Activated T-helper 1 cell treated with anti-CD3 and anti-CD28 coated beads, Interleukin-12 subunit alpha, Interleukin-12 subunit beta, Interleukin-2, Interleukin-4 antibody, amounts not matched to agents 30 ng/mL and 10 ng/mL and 1 ng/mL, durations not matched to agents 14 hours and 24 hours and 36 hours (primary cell): Measurements from ENCODE around the gene ORMDL2. TPM values are rescaled to one million over a fixed set of nuclear protein-coding genes. Genes with fewer than 3 reads are reported as not detected.

Experiments used
- DNase-seq: peaks from one replicate; pipeline ENCODE4 v3.0.0; 2021; ENCODE audit warnings: low spot score
- H3K27ac Mint-ChIP-seq: one replicate; pipeline ENCODE4 v1.8.0; 2021; ENCODE audit warnings: mild to moderate bottlenecking, mixed read lengths
- H3K27me3 Mint-ChIP-seq: one replicate; pipeline ENCODE4 v1.8.0; 2022; ENCODE audit warnings: mild to moderate bottlenecking, moderate library complexity, mixed read lengths; ENCODE audit not compliant: insufficient read depth
- H3K36me3 Mint-ChIP-seq: one replicate; pipeline ENCODE4 v1.8.0; 2021; ENCODE audit warnings: low read depth, mixed read lengths
- H3K4me1 Mint-ChIP-seq: one replicate; pipeline ENCODE4 v1.8.0; 2021; ENCODE audit warnings: low read depth, mixed read lengths
- H3K4me3 Mint-ChIP-seq: one replicate; pipeline ENCODE4 v1.8.0; 2021; ENCODE audit warnings: mild to moderate bottlenecking, moderate library complexity, mixed read lengths
- H3K9me3 Mint-ChIP-seq: one replicate; pipeline ENCODE4 v1.8.0; 2021; ENCODE audit warnings: mixed read lengths
- intact Hi-C: fragments of 100-400 bp; cut with micrococcal nuclease; formaldehyde crosslinking; loops from one replicate; pipeline ENCODE4 v1.15.1; 2024
- total RNA-seq: library from RNA; stranded (reverse); gene quantifications from 2 replicates; pipeline ENCODE4 v1.2.3, GENCODE V29; 2022

ORMDL2 gene
- 58.9 and 61.2 TPM in 2 replicates for total RNA-seq

- peak; percentile 97 for DNase-seq
- H3K27ac Mint-ChIP-seq, result no peak within 1 kb of the TSS
- H3K36me3 Mint-ChIP-seq, result peaks cover 35% of the 10 kb centered on the region
- H3K4me3 Mint-ChIP-seq, result no peak within 1 kb of the TSS
- peaks cover 33% of the 10 kb centered on the region for H3K4me1 Mint-ChIP-seq
- no peaks in the 10 kb centered on the region for H3K27me3 Mint-ChIP-seq
- intact Hi-C loops, result loop anchor here (1.0 to 5.0 kb wide), 16 partner anchors 12 to 630 kb away; partner anchors contain the start of genes CD63, CS, DNAJC14 and GDF11
- H3K9me3 Mint-ChIP-seq, result no peaks in the 10 kb centered on the region
Measured at GRCh38 chr12:55817345-55818139, at the start of gene ORMDL2, which contains the start of gene SARNP. ORMDL2 (plus strand) TSS chr12:55818041; CDS start chr12:55819000, 959 bp downstream. SARNP (minus strand) TSS chr12:55817724; CDS start chr12:55817701, 23 bp downstream.

DNA sequence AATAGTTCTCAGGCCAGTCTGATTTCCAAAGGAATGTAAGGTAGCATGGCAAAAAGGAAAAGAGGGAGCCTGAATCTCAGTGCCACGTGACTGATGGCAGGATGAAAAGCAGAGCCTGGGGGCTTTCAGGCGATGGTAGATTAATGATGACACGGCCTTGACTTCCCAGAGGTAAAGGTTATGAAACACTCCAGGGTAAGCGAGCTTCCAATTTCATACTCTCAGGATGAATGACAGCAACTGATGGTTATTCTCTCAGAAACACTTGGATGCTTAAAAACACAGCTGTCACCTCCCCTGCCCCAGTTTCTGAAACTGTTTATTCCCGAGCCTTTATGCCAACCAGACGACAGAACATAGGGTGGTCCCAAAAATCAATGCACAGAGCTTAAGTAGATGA lies 46.1 kb upstream of the ORMDL2 start:
- peaks cover 29% of the 10 kb centered on the region for H3K36me3 Mint-ChIP-seq
- intact Hi-C loops, result no loop called here
- no peak overlapping the region for H3K4me3 Mint-ChIP-seq
- H3K9me3 Mint-ChIP-seq, result no peaks in the 10 kb centered on the region
- no peak overlapping the region for H3K27ac Mint-ChIP-seq
- H3K27me3 Mint-ChIP-seq, result no peaks in the 10 kb centered on the region
- H3K4me1 Mint-ChIP-seq, result peaks cover 5% of the 10 kb centered on the region
- DNase-seq, result no peak

- peaks cover 36% of the 10 kb centered on the region for H3K36me3 Mint-ChIP-seq
- intact Hi-C loops, result no loop called here
- no peaks in the 10 kb centered on the region for H3K27me3 Mint-ChIP-seq
- no peak overlapping the region for H3K4me3 Mint-ChIP-seq
- DNase-seq, result no peak
- peaks cover 27% of the 10 kb centered on the region for H3K4me1 Mint-ChIP-seq
- no peak overlapping the region for H3K27ac Mint-ChIP-seq
- H3K9me3 Mint-ChIP-seq, result no peaks in the 10 kb centered on the region
Measured at GRCh38 chr12:55777856-55778255, 40.0 kb upstream of the ORMDL2 start.

GRCh38 chr12:55780685-55781084 lies 37.2 kb upstream of the ORMDL2 start:
- no peaks in the 10 kb centered on the region for H3K9me3 Mint-ChIP-seq
- H3K27ac Mint-ChIP-seq, result peak overlapping the region; percentile 73
- H3K4me1 Mint-ChIP-seq, result peaks cover 27% of the 10 kb centered on the region
- no peak for DNase-seq
- no peaks in the 10 kb centered on the region for H3K27me3 Mint-ChIP-seq
- intact Hi-C loops, result no loop called here
- H3K36me3 Mint-ChIP-seq, result peaks cover 35% of the 10 kb centered on the region
- H3K4me3 Mint-ChIP-seq, result no peak overlapping the region

GRCh38 chr12:55788546-55788945 lies 29.3 kb upstream of the ORMDL2 start:
- Mint-ChIP-seq H3K4me3 (no peak overlapping the region), H3K9me3 (no peaks in the 10 kb centered on the region), H3K27me3 (no peaks in the 10 kb centered on the region), H3K4me1 (no peaks in the 10 kb centered on the region), H3K27ac (no peak overlapping the region), H3K36me3 (peaks cover 40% of the 10 kb centered on the region)
- no peak for DNase-seq
- intact Hi-C loops, result no loop called here

- no peak overlapping the region for H3K4me3 Mint-ChIP-seq
- H3K27ac Mint-ChIP-seq, result no peak overlapping the region
- no peaks in the 10 kb centered on the region for H3K27me3 Mint-ChIP-seq
- intact Hi-C loops, result no loop called here
- H3K36me3 Mint-ChIP-seq, result peaks cover 39% of the 10 kb centered on the region
- DNase-seq, result no peak
- H3K9me3 Mint-ChIP-seq, result no peaks in the 10 kb centered on the region
- no peaks in the 10 kb centered on the region for H3K4me1 Mint-ChIP-seq
Measured at GRCh38 chr12:55789171-55789570, 28.7 kb upstream of the ORMDL2 start.

DNA sequence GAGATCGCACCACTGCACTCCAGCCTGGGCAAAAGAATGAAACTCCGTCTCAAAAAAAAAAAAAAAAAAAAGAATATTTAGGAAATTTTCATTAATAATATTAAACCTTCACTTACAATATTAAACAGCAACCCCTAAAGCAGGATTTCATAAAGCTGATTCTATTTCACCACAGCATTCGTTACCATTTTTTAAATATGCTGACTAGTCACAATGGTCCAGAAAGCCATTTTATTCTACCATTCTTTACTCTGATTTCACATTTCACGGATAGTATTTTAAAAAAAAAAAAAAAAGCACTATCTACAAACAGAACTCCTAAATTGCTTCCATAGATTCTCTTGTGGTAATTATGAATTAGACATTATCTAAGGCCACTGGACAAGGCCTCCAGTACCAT lies 27.9 kb upstream of the ORMDL2 start:
- peaks cover 43% of the 10 kb centered on the region for H3K36me3 Mint-ChIP-seq

GRCh38 chr12:55795950-55796349 lies 21.9 kb upstream of the ORMDL2 start:
- intact Hi-C loops, result no loop called here
- Mint-ChIP-seq H3K4me3 (no peak overlapping the region), H3K36me3 (peaks cover 38% of the 10 kb centered on the region), H3K27ac (no peak overlapping the region), H3K4me1 (peaks cover 14% of the 10 kb centered on the region), H3K27me3 (no peaks in the 10 kb centered on the region), H3K9me3 (no peaks in the 10 kb centered on the region)
- DNase-seq, result no peak

More for the DNA sequence above, 27.9 kb upstream of the ORMDL2 start:
- Mint-ChIP-seq H3K27ac (no peak overlapping the region), H3K9me3 (no peaks in the 10 kb centered on the region), H3K27me3 (no peaks in the 10 kb centered on the region), H3K4me1 (no peaks in the 10 kb centered on the region), H3K4me3 (no peak overlapping the region)
- intact Hi-C loops, result no loop called here
- DNase-seq, result no peak

GRCh38 chr12:55797068-55797467 lies 20.8 kb upstream of the ORMDL2 start:
- peaks cover 39% of the 10 kb centered on the region for H3K36me3 Mint-ChIP-seq
- no peak overlapping the region for H3K27ac Mint-ChIP-seq
- intact Hi-C loops, result loop anchor here (1.0 kb wide), 3 partner anchors 13 to 58 kb away; partner anchors contain the start of gene GDF11

DNA sequence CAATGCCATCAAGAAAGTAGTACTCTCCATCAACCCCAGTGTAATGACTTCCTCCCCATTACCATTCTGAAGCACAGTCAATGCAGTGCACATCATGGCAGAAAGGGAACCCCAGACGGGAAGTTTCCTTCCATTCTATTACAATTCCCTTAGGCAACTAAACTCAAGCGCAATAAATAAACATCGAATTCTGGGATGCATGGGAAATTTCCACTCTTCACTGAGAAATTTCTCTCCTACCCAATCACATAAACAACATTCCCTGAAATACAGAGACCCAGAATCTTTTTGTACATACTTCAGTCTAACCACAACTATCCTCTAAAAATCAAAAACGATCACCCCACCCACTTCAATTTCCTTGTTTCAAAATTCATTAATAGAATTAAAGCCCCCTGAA lies 20.3 kb upstream of the ORMDL2 start:
- H3K27ac Mint-ChIP-seq, result no peak overlapping the region
- intact Hi-C loops, result loop anchor here (1.0 kb wide), 3 partner anchors 13 to 58 kb away; partner anchors contain the start of gene GDF11
- DNase-seq, result no peak
- H3K4me3 Mint-ChIP-seq, result no peak overlapping the region
- no peaks in the 10 kb centered on the region for H3K27me3 Mint-ChIP-seq
- peaks cover 14% of the 10 kb centered on the region for H3K4me1 Mint-ChIP-seq
- H3K9me3 Mint-ChIP-seq, result no peaks in the 10 kb centered on the region
- peaks cover 38% of the 10 kb centered on the region for H3K36me3 Mint-ChIP-seq

More at GRCh38 chr12:55797068-55797467, 20.8 kb upstream of the ORMDL2 start:
- no peak for DNase-seq
- Mint-ChIP-seq H3K4me3 (no peak overlapping the region), H3K4me1 (peaks cover 14% of the 10 kb centered on the region), H3K27me3 (no peaks in the 10 kb centered on the region), H3K9me3 (no peaks in the 10 kb centered on the region)

DNA sequence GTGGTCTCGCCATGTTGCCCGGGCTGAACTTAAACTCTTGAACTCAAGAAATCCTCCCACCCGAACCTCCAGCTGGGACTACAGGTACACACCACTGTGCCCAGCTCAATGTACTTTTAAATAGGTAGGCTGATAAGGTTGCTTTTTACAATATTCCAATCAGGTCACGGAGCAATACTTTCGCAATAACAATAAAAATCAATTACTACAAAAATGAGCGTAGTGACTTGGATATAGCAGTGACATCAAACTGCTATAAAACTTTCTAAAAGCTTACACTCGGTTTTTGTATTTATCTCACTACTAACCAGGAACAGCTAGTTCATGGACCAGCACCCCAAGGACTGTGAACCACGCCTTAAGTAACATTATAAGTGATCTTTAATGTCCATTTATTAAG lies 10.9 kb upstream of the ORMDL2 start:
- no peak overlapping the region for H3K4me3 Mint-ChIP-seq
- peaks cover 15% of the 10 kb centered on the region for H3K36me3 Mint-ChIP-seq
- intact Hi-C loops, result no loop called here
- H3K4me1 Mint-ChIP-seq, result peaks cover 21% of the 10 kb centered on the region
- no peak for DNase-seq
- no peaks in the 10 kb centered on the region for H3K9me3 Mint-ChIP-seq
- no peaks in the 10 kb centered on the region for H3K27me3 Mint-ChIP-seq
- H3K27ac Mint-ChIP-seq, result no peak overlapping the region

DNA sequence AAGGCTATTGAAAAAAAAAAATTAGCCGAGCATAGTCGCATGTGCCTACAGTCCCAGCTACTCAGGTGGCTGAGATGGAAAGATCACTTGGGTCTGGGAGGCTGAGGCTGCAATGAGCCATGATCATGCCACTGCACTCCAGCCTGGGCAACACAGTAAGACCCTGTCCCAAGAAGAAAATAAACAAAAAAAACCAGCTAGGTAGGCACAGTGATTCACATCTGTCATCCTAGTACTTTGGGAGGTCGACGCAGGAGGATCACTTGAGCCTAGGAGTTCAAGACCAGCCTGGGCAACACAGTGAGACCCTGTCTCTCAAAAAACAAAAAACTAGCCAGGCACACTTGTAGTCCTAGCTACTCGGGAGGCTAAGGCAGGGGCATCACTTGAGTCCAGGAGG lies 8.6 kb upstream of the ORMDL2 start:
- no peak overlapping the region for H3K27ac Mint-ChIP-seq
- H3K4me1 Mint-ChIP-seq, result peaks cover 27% of the 10 kb centered on the region
- no peaks in the 10 kb centered on the region for H3K27me3 Mint-ChIP-seq
- no peaks in the 10 kb centered on the region for H3K9me3 Mint-ChIP-seq
- no peak for DNase-seq
- peaks cover 17% of the 10 kb centered on the region for H3K36me3 Mint-ChIP-seq
- no peak overlapping the region for H3K4me3 Mint-ChIP-seq
- intact Hi-C loops, result no loop called here

- Mint-ChIP-seq H3K4me3 (no peak overlapping the region), H3K27me3 (no peaks in the 10 kb centered on the region), H3K36me3 (peaks cover 17% of the 10 kb centered on the region), H3K9me3 (no peaks in the 10 kb centered on the region), H3K4me1 (peaks cover 29% of the 10 kb centered on the region), H3K27ac (peak overlapping the region; percentile 18)
- intact Hi-C loops, result no loop called here
- DNase-seq, result no peak
Measured at GRCh38 chr12:55812088-55812487, 5.8 kb upstream of the ORMDL2 start.
